GM23338 (cell line): ENCODE measurements around the gene TPK1. TPM values are rescaled to one million over a fixed set of nuclear protein-coding genes. Genes with fewer than 3 reads are reported as not detected.

Experiments
- ATAC-seq: fragments of 200-7000 bp; cut with Tn5 transposase; 3 replicates; pipeline ENCODE4 v1.9.1; 2020
- DNase-seq: peaks from one replicate; pipeline ENCODE4 v3.0.0-alpha.2; 2015; ENCODE audit warnings: low spot score
- H2AFZ ChIP-seq: fragments of 200-600 bp; sonication (generic); 2 replicates; pipeline ENCODE4 v1.8.0; 2016; ENCODE audit warnings: antibody characterized with exemption, mild to moderate bottlenecking, moderate library complexity
- H3F3A ChIP-seq: fragments of 200-600 bp; sonication (generic); replicated peaks from 2 replicates; pipeline ENCODE4 v1.8.0; 2017; ENCODE audit warnings: antibody characterized with exemption, mixed run types, low read depth
- H3K27ac ChIP-seq: fragments of 200-600 bp; sonication (generic); 2 replicates; pipeline ENCODE4 v1.6.1; 2016; ENCODE audit warnings: low read depth
- H3K27me3 ChIP-seq: fragments of 200-600 bp; sonication (generic); 2 replicates; pipeline ENCODE4 v1.8.0; 2016; ENCODE audit warnings: mild to moderate bottlenecking, mixed run types, moderate library complexity; ENCODE audit not compliant: insufficient read depth
- H3K36me3 ChIP-seq: fragments of 200-600 bp; sonication (generic); 2 replicates; pipeline ENCODE4 v1.8.0; 2016; ENCODE audit warnings: mild to moderate bottlenecking; ENCODE audit not compliant: insufficient read depth
- H3K4me1 ChIP-seq: fragments of 200-600 bp; sonication (generic); 2 replicates; pipeline ENCODE4 v1.8.0; 2016; ENCODE audit warnings: mild to moderate bottlenecking, moderate library complexity; ENCODE audit not compliant: insufficient read depth
- H3K4me2 ChIP-seq: fragments of 200-600 bp; sonication (generic); 2 replicates; pipeline ENCODE4 v1.7.1; 2017; ENCODE audit warnings: mixed run types
- H3K4me3 ChIP-seq: fragments of 200-600 bp; sonication (generic); 2 replicates; pipeline ENCODE4 v1.6.1; 2016; ENCODE audit warnings: mixed run types
- H3K79me2 ChIP-seq: fragments of 200-600 bp; sonication (generic); replicated peaks from 2 replicates; pipeline ENCODE4 v1.8.0; 2017; ENCODE audit warnings: mild to moderate bottlenecking; ENCODE audit not compliant: insufficient read depth
- H3K9me2 ChIP-seq: fragments of 200-600 bp; sonication (generic); 2 replicates; pipeline ENCODE4 v1.8.0; 2017; ENCODE audit not compliant: insufficient read depth
- H4K20me1 ChIP-seq: fragments of 200-600 bp; sonication (generic); replicated peaks from 2 replicates; pipeline ENCODE4 v1.8.0; 2017; ENCODE audit warnings: mild to moderate bottlenecking; ENCODE audit not compliant: insufficient read depth
- H3K27ac Mint-ChIP-seq: 2 replicates; pipeline ENCODE4 v1.8.0; 2020; ENCODE audit warnings: inconsistent platforms, mild to moderate bottlenecking, moderate library complexity, mixed read lengths
- H3K27me3 Mint-ChIP-seq: 3 replicates; pipeline ENCODE4 v1.8.0; 2022; ENCODE audit warnings: low read depth, mild to moderate bottlenecking, moderate library complexity, mixed read lengths, inconsistent platforms; ENCODE audit not compliant: insufficient read depth, poor library complexity
- H3K36me3 Mint-ChIP-seq: 3 replicates; pipeline ENCODE4 v1.8.0; 2021; ENCODE audit warnings: low read depth, mild to moderate bottlenecking, inconsistent platforms, moderate library complexity, mixed read lengths
- H3K4me1 Mint-ChIP-seq: 3 replicates; pipeline ENCODE4 v1.8.0; 2020; ENCODE audit warnings: mild to moderate bottlenecking, inconsistent platforms, mixed read lengths
- H3K4me3 Mint-ChIP-seq: 3 replicates; pipeline ENCODE4 v1.8.0; 2021; ENCODE audit warnings: moderate library complexity, mild to moderate bottlenecking, inconsistent platforms, mixed read lengths
- H3K9me3 Mint-ChIP-seq: 3 replicates; pipeline ENCODE4 v1.8.0; 2020; ENCODE audit warnings: moderate library complexity, mild to moderate bottlenecking, inconsistent platforms, mixed read lengths
- CREB1 ChIP-seq: fragments of 250-450 bp; sonication (Bioruptor Pico); IDR thresholded peaks from 2 replicates; pipeline ENCODE4 v1.5.0; 2020; ENCODE audit warnings: low read depth, mild to moderate bottlenecking, moderate library complexity
- CTCF ChIP-seq, 2 experiments: fragments of 200-600 bp in 1 of 2; sonication (generic) in 1 of 2; conservative IDR thresholded peaks; 2 replicates each; pipeline versions ENCODE4 v1.5.1 to v1.6.1; 2016 to 2017; ENCODE audit warnings: antibody characterized with exemption in 2 of 2, low read depth in 2 of 2, mild to moderate bottlenecking in 2 of 2, moderate library complexity in 1 of 2
- ETS1 ChIP-seq: IDR thresholded peaks from 2 replicates; pipeline ENCODE4 v1.6.1; 2016; ENCODE audit warnings: antibody characterized with exemption
- EZH2 ChIP-seq: fragments of 200-600 bp; sonication (generic); IDR thresholded peaks from one replicate; pipeline ENCODE4 v1.8.0; 2017; ENCODE audit warnings: antibody characterized with exemption, mild to moderate bottlenecking, low read depth; ENCODE audit not compliant: unreplicated experiment
- EZH2phosphoT487 ChIP-seq: fragments of 200-600 bp; sonication (generic); IDR thresholded peaks from one replicate; pipeline ENCODE4 v1.8.1; 2018; ENCODE audit warnings: antibody characterized with exemption; ENCODE audit not compliant: unreplicated experiment
- JUNB ChIP-seq: IDR thresholded peaks from one replicate; pipeline ENCODE4 v1.6.1; 2016; ENCODE audit warnings: antibody characterized with exemption; ENCODE audit not compliant: unreplicated experiment
- NANOG ChIP-seq: IDR thresholded peaks from 2 replicates; pipeline ENCODE4 v1.6.1; 2016; ENCODE audit warnings: antibody characterized with exemption, borderline replicate concordance
- POLR2AphosphoS5 ChIP-seq: IDR thresholded peaks from 2 replicates; pipeline ENCODE4 v1.6.1; 2016; ENCODE audit warnings: antibody characterized with exemption, low read depth
- REST ChIP-seq: IDR thresholded peaks from one replicate; pipeline ENCODE4 v1.6.1; 2018; ENCODE audit warnings: antibody characterized with exemption; ENCODE audit not compliant: unreplicated experiment
- STAT1 ChIP-seq: IDR thresholded peaks from one replicate; pipeline ENCODE4 v1.6.1; 2016; ENCODE audit warnings: antibody characterized with exemption; ENCODE audit not compliant: unreplicated experiment
- ZNF114 ChIP-seq: fragments of 250-450 bp; sonication (Bioruptor Pico); IDR thresholded peaks from 2 replicates; pipeline ENCODE4 v1.5.0; 2020; ENCODE audit warnings: mild to moderate bottlenecking, moderate library complexity
- ZNF331 ChIP-seq: fragments of 250-450 bp; sonication (Bioruptor Pico); IDR thresholded peaks from 2 replicates; pipeline ENCODE4 v1.5.0; 2020; ENCODE audit warnings: low read depth, mild to moderate bottlenecking, moderate library complexity
- ZNF462 ChIP-seq: fragments of 250-450 bp; sonication (Bioruptor Pico); IDR thresholded peaks from 2 replicates; pipeline ENCODE4 v1.5.0; 2020; ENCODE audit warnings: mild to moderate bottlenecking, moderate library complexity
- polyA plus RNA-seq: library from polyadenylated mRNA; unstranded; fragments of >200 nt; fragmentation: Nextera tagmentation; extraction: Ambion mirVana; gene quantifications from 2 replicates; pipeline ENCODE4 v1.2.1, GENCODE V29; 2016
- total RNA-seq: library from RNA; depleted of rRNA; stranded (reverse); fragments of >200 nt; shearing (Covaris generic); gene quantifications from 2 replicates; pipeline ENCODE4 v1.2.3, GENCODE V29; 2014

The TPK1 gene
- total and polyA plus RNA-seq, 2 experiments from 2014 or later = 2.6 to 2.9 TPM

- no peaks in the 10 kb centered on the region for H3K36me3 ChIP-seq
- no peaks in the 10 kb centered on the region for H3K4me1 ChIP-seq
- H3K4me3 ChIP-seq = no peak overlapping the region
- no peak overlapping the region for H3K27ac ChIP-seq
- H2AFZ ChIP-seq = no peak overlapping the region
- H3K4me2 ChIP-seq = no peak overlapping the region
- H3K27me3 ChIP-seq = no peaks in the 10 kb centered on the region
- Mint-ChIP-seq H3K4me1 (peaks cover 15% of the 10 kb centered on the region), H3K9me3 (no peaks in the 10 kb centered on the region), H3K4me3 (no peak overlapping the region), H3K36me3 (no peaks in the 10 kb centered on the region), H3K27me3 (peaks cover 3% of the 10 kb centered on the region), H3K27ac (no peak overlapping the region)
- H3F3A ChIP-seq = no peaks in the 10 kb centered on the region
- TF ChIP-seq ZNF114 (no peak), STAT1 (no peak), CTCF (conservative IDR thresholded peaks at IDR 0.05; ENCODE audit: low read depth in 2 of 2) (no peak), CREB1 (no peak), JUNB (no peak), EZH2 (no peak), NANOG (no peak), ETS1 (no peak), EZH2phosphoT487 (no peak), ZNF331 (CRISPR knock-in tag) (no peak), POLR2AphosphoS5 (no peak), ZNF462 (no peak), REST (no peak)
- no peak for DNase-seq
- H4K20me1 ChIP-seq = no peaks in the 10 kb centered on the region
- ATAC-seq = no peak
- no peaks in the 10 kb centered on the region for H3K79me2 ChIP-seq
- no peaks in the 10 kb centered on the region for H3K9me2 ChIP-seq
Measured at GRCh38 chr7:144517749-144518148, 318.1 kb downstream of the TPK1 start.
